Spleen (tissue), 11 donors: Measurements from ENCODE around the gene ATXN7L3. TPM values are rescaled to one million over a fixed set of nuclear protein-coding genes. Genes with fewer than 3 reads are reported as not detected.
A peak's percentile ranks its signal among the peaks of the same experiment; 100 is the strongest.
"Not testable (repeated sequence)": the region's sequence is repeated elsewhere in the genome, so short reads cannot be mapped to it uniquely, and the experiment has no call there.

Experiments
- DNase-seq: peaks from one replicate; pipeline ENCODE4 v3.0.0-alpha.2; 2020
- H3K27ac ChIP-seq, 8 donors: fragments of 200-600 bp; sonication (generic) in 7 of 8; 1 replicate in 4 of 8; 2 replicates in 4 of 8; pipeline versions ENCODE4 v1.5.0 to v1.8.0; 2016 to 2021; ENCODE audit warnings: inconsistent platforms in 4 of 8, mild to moderate bottlenecking in 4 of 8, moderate library complexity in 1 of 8
- H3K27me3 ChIP-seq, 7 donors: fragments of 200-600 bp; sonication (generic) in 6 of 7; replicated peaks in 1 of 7; 1 replicate in 4 of 7; 2 replicates in 3 of 7; pipeline versions ENCODE4 v1.5.0 to v1.8.0; 2016 to 2021; ENCODE audit warnings: inconsistent platforms in 3 of 7, mild to moderate bottlenecking in 1 of 7
- H3K36me3 ChIP-seq, 6 donors: fragments of 200-600 bp; sonication (generic) in 5 of 6; 1 replicate in 4 of 6; 2 replicates in 2 of 6; pipeline versions ENCODE4 v1.5.0 to v1.8.0; 2016 to 2021; ENCODE audit warnings: inconsistent platforms in 2 of 6
- H3K4me1 ChIP-seq, 6 donors: fragments of 200-600 bp; sonication (generic) in 5 of 6; 1 replicate in 3 of 6; 2 replicates in 3 of 6; pipeline versions ENCODE4 v1.5.0 to v1.8.0; 2016 to 2021; ENCODE audit warnings: inconsistent platforms in 3 of 6
- H3K4me3 ChIP-seq, 8 donors: fragments of 200-600 bp; sonication (generic) in 7 of 8; 1 replicate in 4 of 8; 2 replicates in 4 of 8; pipeline versions ENCODE4 v1.5.0 to v1.8.0; 2016 to 2021; ENCODE audit warnings: inconsistent platforms in 4 of 8, mild to moderate bottlenecking in 4 of 8, moderate library complexity in 2 of 8
- H3K9me3 ChIP-seq, 8 donors: fragments of 200-600 bp; sonication (generic) in 7 of 8; 1 replicate in 4 of 8; 2 replicates in 4 of 8; pipeline versions ENCODE4 v1.5.0 to v1.8.0; 2016 to 2021; ENCODE audit warnings: inconsistent platforms in 4 of 8
- POLR2A ChIP-seq, 3 donors: fragments of 450-650 bp; IDR thresholded peaks; one replicate each; pipeline ENCODE4 v1.5.1; 2017; ENCODE audit warnings: antibody characterized with exemption in 3 of 3, mild to moderate bottlenecking in 1 of 3
- POLR2AphosphoS5 ChIP-seq, 3 donors: sonication (generic); formaldehyde crosslinking; IDR thresholded peaks; one replicate each; pipeline ENCODE4 v1.5.1; 2017; ENCODE audit warnings: antibody characterized with exemption in 3 of 3
- WGBS, 5 donors: extraction: QIAGEN DNeasy Blood & Tissue Kit in 3 of 5; methylation state at CpG; one replicate each; pipeline versions ENCODE4 v1.1.5 to v1.1.7; 2013 to 2018; 5-methylcytosine and 5-hydroxymethylcytosine counted together
- intact Hi-C: fragments of 100-400 bp; cut with DNase I; formaldehyde crosslinking; loops from one replicate; pipeline ENCODE4 v1.15.0; 2023; ENCODE audit warnings: low total_unique reads
- polyA plus RNA-seq, 3 donors: library from polyadenylated mRNA; stranded (reverse); fragments of 200-250 nt; gene quantifications; one replicate each; pipeline ENCODE4 v1.2.1, GENCODE V29; 2013
- total RNA-seq, 7 donors: library from RNA; depleted of rRNA in 3 of 7; stranded (reverse); fragments of >200 nt in 3 of 7; fragmentation: NEBNext Ultra II Directional in 4 of 7; extraction: Animal tissue kit (Norgen Biotek cat#: 25700) in 4 of 7; gene quantifications; one replicate each; pipeline versions ENCODE4 v1.1.0 to v1.2.1, GENCODE V29; 2016 to 2021
- TF ChIP-seq, protein P1 (sequence below), 11 experiments: fragments of 200-600 bp in 7 of 11; fragments of 450-650 bp in 4 of 11; sonication (generic) in 4 of 11; IDR thresholded peaks in 8 of 11; conservative IDR thresholded peaks in 3 of 11; 1 replicate in 7 of 11; 2 replicates in 4 of 11; pipeline versions ENCODE4 v1.4.0 to v1.8.0; 2016 to 2021; ENCODE audit warnings: antibody characterized with exemption in 11 of 11, inconsistent platforms in 4 of 11, mild to moderate bottlenecking in 1 of 11
- donor health status: healthy with polysubstance abuse.
- donor health status: DM: no; HTN: no; CAD: no; lungs with moderate emphysema.
- donor health status: DM: no; HTN: no; CAD: no.
- donor health status: Bipolar disorder and iron deficiency.
- donor health status: healthy.
- donor health status: DM: no; HTN: no; CAD: no.
- donor health status: DM: yes; HTN: yes; CAD: no.

ATXN7L3 gene
- total and polyA plus RNA-seq, 10 donors, result 25.2 to 96.2 (median 61.2) TPM

GRCh38 chr17:44149750-44150329 lies 49.8 kb downstream of the ATXN7L3 start:
- no peak for DNase-seq
- no peak for TF ChIP-seq POLR2AphosphoS5 (IDR thresholded peaks at IDR 0.05)
- TF ChIP-seq POLR2A (IDR thresholded peaks at IDR 0.05), result no peak
- TF ChIP-seq, protein P1, sequence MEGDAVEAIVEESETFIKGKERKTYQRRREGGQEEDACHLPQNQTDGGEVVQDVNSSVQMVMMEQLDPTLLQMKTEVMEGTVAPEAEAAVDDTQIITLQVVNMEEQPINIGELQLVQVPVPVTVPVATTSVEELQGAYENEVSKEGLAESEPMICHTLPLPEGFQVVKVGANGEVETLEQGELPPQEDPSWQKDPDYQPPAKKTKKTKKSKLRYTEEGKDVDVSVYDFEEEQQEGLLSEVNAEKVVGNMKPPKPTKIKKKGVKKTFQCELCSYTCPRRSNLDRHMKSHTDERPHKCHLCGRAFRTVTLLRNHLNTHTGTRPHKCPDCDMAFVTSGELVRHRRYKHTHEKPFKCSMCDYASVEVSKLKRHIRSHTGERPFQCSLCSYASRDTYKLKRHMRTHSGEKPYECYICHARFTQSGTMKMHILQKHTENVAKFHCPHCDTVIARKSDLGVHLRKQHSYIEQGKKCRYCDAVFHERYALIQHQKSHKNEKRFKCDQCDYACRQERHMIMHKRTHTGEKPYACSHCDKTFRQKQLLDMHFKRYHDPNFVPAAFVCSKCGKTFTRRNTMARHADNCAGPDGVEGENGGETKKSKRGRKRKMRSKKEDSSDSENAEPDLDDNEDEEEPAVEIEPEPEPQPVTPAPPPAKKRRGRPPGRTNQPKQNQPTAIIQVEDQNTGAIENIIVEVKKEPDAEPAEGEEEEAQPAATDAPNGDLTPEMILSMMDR (IDR thresholded peaks at IDR 0.05 in 8 of 11, conservative IDR thresholded peaks at IDR 0.05 in 3 of 11), result no peak
- 93 to 100% (median 97%) methylated on average over 4 of the region's 4 CpGs for WGBS, 5 donors
- Histone ChIP-seq H3K9me3 (no peaks in the 10 kb centered on the region), H3K4me1 (peaks cover 0 to 10% (median 0%) of the 10 kb centered on the region in 6 donors), H3K4me3 (no peak overlapping the region), H3K27ac (peak overlapping the region in 1 of 8 donors; percentile 52), H3K27me3 (no peaks in the 10 kb centered on the region), H3K36me3 (peaks cover 0 to 47% (median 0%) of the 10 kb centered on the region in 6 donors)
- intact Hi-C loops, result no loop called here

DNA sequence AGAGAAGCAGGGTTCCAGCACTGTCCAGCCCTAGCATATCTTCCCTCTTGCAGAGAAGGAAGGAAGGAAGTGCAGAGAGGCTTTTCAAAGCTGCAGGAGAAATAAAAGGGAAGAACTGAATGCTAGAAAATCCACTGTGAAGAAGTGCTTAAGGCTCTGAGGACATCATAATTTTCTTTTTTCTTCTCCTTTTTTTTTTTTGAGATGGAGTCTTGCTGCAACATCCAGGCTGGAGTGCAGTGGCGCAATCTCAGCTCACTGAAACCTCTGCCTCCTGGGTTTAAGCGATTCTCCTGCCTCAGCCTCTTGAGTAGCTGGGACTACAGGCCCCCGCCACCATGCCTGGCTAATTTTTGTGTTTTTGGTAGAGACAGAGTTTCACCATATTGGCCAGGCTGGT lies 50.6 kb downstream of the ATXN7L3 start:
- H3K4me3 ChIP-seq, H3K4me1 ChIP-seq, H3K27me3 ChIP-seq, intact Hi-C loops, H3K9me3 ChIP-seq, DNase-seq: not testable (repeated sequence)
- 63 to 92% (median 82%) methylated on average over 3 of the region's 3 CpGs for WGBS, 5 donors
- H3K27ac ChIP-seq, result peak overlapping the region in 2 of 8 donors; percentile 17 to 52
- H3K36me3 ChIP-seq, result peaks cover 0 to 40% (median 0%) of the 10 kb centered on the region in 6 donors

DNA sequence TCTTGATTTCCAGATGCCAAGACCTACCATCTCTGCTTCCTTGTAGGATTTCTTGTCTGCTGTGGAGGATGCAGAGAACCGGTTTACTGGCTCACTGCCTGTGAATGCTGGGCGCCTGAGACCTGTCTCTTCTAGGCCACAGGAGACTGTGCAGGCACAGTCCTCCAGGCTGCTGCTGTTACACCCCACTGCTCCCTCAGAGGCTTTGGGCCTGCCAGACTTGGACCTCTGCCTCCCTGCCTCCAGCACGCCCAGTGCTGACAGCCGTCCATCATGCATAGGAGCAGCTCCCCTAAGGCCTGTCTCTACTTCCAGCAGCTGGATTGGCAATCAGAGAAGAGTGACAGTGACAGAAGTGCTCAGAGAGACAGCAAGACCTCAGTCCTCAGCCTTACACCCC lies 51.9 kb downstream of the ATXN7L3 start:
- 82 to 98% (median 96%) methylated on average over 3 to 4 of the region's 4 CpGs for whole genome bisulfite sequencing, 5 donors
- Histone ChIP-seq H3K4me1 (peaks cover 0 to 13% (median 1%) of the 10 kb centered on the region in 6 donors), H3K9me3 (no peaks in the 10 kb centered on the region), H3K36me3 (peaks cover 0 to 31% (median 0%) of the 10 kb centered on the region in 6 donors), H3K27ac (no peak overlapping the region), H3K4me3 (no peak overlapping the region), H3K27me3 (no peaks in the 10 kb centered on the region)
- no peak for DNase-seq
- TF ChIP-seq POLR2AphosphoS5 (IDR thresholded peaks at IDR 0.05), result no peak
- TF ChIP-seq, protein P1 (IDR thresholded peaks at IDR 0.05 in 8 of 11, conservative IDR thresholded peaks at IDR 0.05 in 3 of 11), result no peak
- no peak for TF ChIP-seq POLR2A (IDR thresholded peaks at IDR 0.05)
- intact Hi-C loops, result no loop called here

GRCh38 chr17:44146375-44147346 lies 53.0 kb downstream of the ATXN7L3 start:
- intact Hi-C loops, result no loop called here
- DNase-seq, result no peak
- Histone ChIP-seq H3K36me3 (peaks cover 0 to 27% (median 0%) of the 10 kb centered on the region in 6 donors), H3K4me3 (no peak overlapping the region), H3K27me3 (no peaks in the 10 kb centered on the region), H3K9me3 (no peaks in the 10 kb centered on the region), H3K27ac (peak overlapping the region in 1 of 8 donors; percentile 68), H3K4me1 (peaks cover 3 to 25% (median 11%) of the 10 kb centered on the region in 6 donors)
- WGBS, 5 donors, result 54 to 72% (median 68%) methylated on average over 2 of the region's 2 CpGs
- TF ChIP-seq POLR2AphosphoS5 (IDR thresholded peaks at IDR 0.05) (no peak), POLR2A (IDR thresholded peaks at IDR 0.05) (no peak)
- TF ChIP-seq, protein P1 (IDR thresholded peaks at IDR 0.05 in 8 of 11, conservative IDR thresholded peaks at IDR 0.05 in 3 of 11), result no peak
